BJ (cell line): Measurements from ENCODE around the gene TNFRSF13B. TPM values are rescaled to one million over a fixed set of nuclear protein-coding genes. Genes with fewer than 3 reads are reported as not detected.
"Not testable (repeated sequence)": the region's sequence is repeated elsewhere in the genome, so short reads cannot be mapped to it uniquely, and the experiment has no call there.

Experiments
- CTCF ChIA-PET: fragments of 350-600 bp; formaldehyde crosslinking; extraction: SDS; loops from one replicate; lab custom pipeline; 2021; ENCODE audit warnings: antibody characterized with exemption, inconsistent platforms; lab: Yijun Ruan, JAX
- POLR2A ChIA-PET: fragments of 300-600 bp; sonication (Branson Sonifier 250); formaldehyde crosslinking; extraction: SDS; loops from one replicate; lab custom pipeline; 2021; ENCODE audit warnings: antibody characterized with exemption; lab: Charles Lee
- DNase-seq: peaks from one replicate; pipeline ENCODE4 v3.0.0-alpha.2; 2011; ENCODE audit warnings: low read depth
- H3K27me3 ChIP-seq: 2 replicates; pipeline ENCODE4 v1.6.0; 2011; ENCODE audit warnings: low read length; ENCODE audit not compliant: control insufficient read depth, insufficient read depth
- H3K36me3 ChIP-seq: 2 replicates; pipeline ENCODE4 v1.5.1; 2011; ENCODE audit warnings: low read length; ENCODE audit not compliant: control insufficient read depth, insufficient read depth
- H3K4me3 ChIP-seq: 2 replicates; pipeline ENCODE4 v1.5.1; 2011; ENCODE audit warnings: low read depth, mild to moderate bottlenecking, control low read depth, low read length
- CTCF ChIP-seq: IDR thresholded peaks from 2 replicates; pipeline ENCODE4 v1.5.1; 2011; ENCODE audit warnings: low read depth, mild to moderate bottlenecking, control low read depth, inconsistent platforms, low read length, moderate library complexity; ENCODE audit not compliant: insufficient read depth
- polyA plus RNA-seq: library from polyadenylated mRNA; depleted of rRNA; stranded (reverse); fragments of >200 nt; gene quantifications from 2 replicates; pipeline ENCODE4 v1.2.3, GENCODE V29; 2011

TNFRSF13B gene
- polyA plus RNA-seq, 1 experiment, result not detected

GRCh38 chr17:16986391-16986790, 14.5 kb upstream of the TNFRSF13B start:
- ChIA-PET POLR2A (no interaction called here), CTCF (interaction anchor here (1.2 kb wide), 1 partner anchor 79 kb away, joined by 3 read pairs; no protein-coding TSS in a partner anchor)
- no peaks in the 10 kb centered on the region for H3K27me3 ChIP-seq
- H3K36me3 ChIP-seq, result no peaks in the 10 kb centered on the region
- no peak for TF ChIP-seq CTCF
- no peak for DNase-seq
- H3K4me3 ChIP-seq, result no peak overlapping the region

GRCh38 chr17:16981928-16982327, 10.0 kb upstream of the TNFRSF13B start:
- Histone ChIP-seq H3K27me3 (no peaks in the 10 kb centered on the region), H3K4me3 (no peak overlapping the region), H3K36me3 (no peaks in the 10 kb centered on the region)
- no peak for TF ChIP-seq CTCF
- DNase-seq, result no peak
- ChIA-PET POLR2A (no interaction called here), CTCF (interaction anchor here (0.6 to 2.4 kb wide), 3 partner anchors 10 to 207 kb away, joined by 4 to 5 read pairs (median 5); no protein-coding TSS in a partner anchor)

GRCh38 chr17:16980813-16981731, 9.2 kb upstream of the TNFRSF13B start:
- ChIA-PET POLR2A (no interaction called here), CTCF (interaction anchor here (0.6 to 2.4 kb wide), 4 partner anchors 9 to 208 kb away, joined by 4 to 5 read pairs (median 4); no protein-coding TSS in a partner anchor)
- DNase-seq, result no peak
- H3K4me3 ChIP-seq, result no peak overlapping the region
- no peaks in the 10 kb centered on the region for H3K27me3 ChIP-seq
- no peaks in the 10 kb centered on the region for H3K36me3 ChIP-seq
- no peak for TF ChIP-seq CTCF

GRCh38 chr17:16980061-16980460, 8.1 kb upstream of the TNFRSF13B start:
- no peak for TF ChIP-seq CTCF
- Histone ChIP-seq H3K27me3 (no peaks in the 10 kb centered on the region), H3K36me3 (no peaks in the 10 kb centered on the region), H3K4me3 (no peak overlapping the region)
- DNase-seq, result no peak
- CTCF ChIA-PET, result interaction anchor here (1.5 kb wide), 2 partner anchors 8 to 10 kb away, joined by 4 to 5 read pairs; no protein-coding TSS in a partner anchor
- POLR2A ChIA-PET, result no interaction called here

- H3K27me3 ChIP-seq, POLR2A ChIA-PET, H3K4me3 ChIP-seq, DNase-seq, H3K36me3 ChIP-seq: not testable (repeated sequence)
- CTCF ChIA-PET, result interaction anchor here (1.5 kb wide), 2 partner anchors 9 to 11 kb away, joined by 4 to 5 read pairs; no protein-coding TSS in a partner anchor
Observed at GRCh38 chr17:16979237-16979823, 7.4 kb upstream of the TNFRSF13B start.
